Body of pancreas (tissue), 4 donors: ENCODE measurements around the gene SFTPB. TPM values are rescaled to one million over a fixed set of nuclear protein-coding genes. Genes with fewer than 3 reads are reported as not detected.

Experiments used
- ATAC-seq: fragments of 150-250 bp; one replicate; pipeline ENCODE4 v1.9.1; 2016
- DNase-seq, 4 donors: peaks; one replicate each; pipeline ENCODE4 v3.0.0-alpha.2; 2019
- H3K27ac ChIP-seq, 4 donors: fragments of 200-600 bp; sonication (generic); 1 replicate in 3 of 4; 2 replicates in 1 of 4; pipeline versions ENCODE4 v1.5.1 to v1.6.1; 2016 to 2019; ENCODE audit warnings: mild to moderate bottlenecking in 1 of 4, mixed read lengths in 1 of 4, moderate library complexity in 1 of 4
- H3K27me3 ChIP-seq, 2 donors: fragments of 200-600 bp; sonication (generic); one replicate each; pipeline ENCODE4 v1.6.0; 2016; ENCODE audit warnings: mild to moderate bottlenecking in 1 of 2
- H3K36me3 ChIP-seq, 2 donors: fragments of 200-600 bp; sonication (generic); replicated peaks in 1 of 2; 2 replicates each; pipeline ENCODE4 v1.5.1; 2016; ENCODE audit warnings: low read depth in 2 of 2; ENCODE audit not compliant: insufficient read depth in 1 of 2
- H3K4me1 ChIP-seq: fragments of 200-600 bp; sonication (generic); one replicate; pipeline ENCODE4 v1.6.0; 2016
- H3K4me3 ChIP-seq, 2 donors: fragments of 200-600 bp; sonication (generic); 1 replicate in 1 of 2; 2 replicates in 1 of 2; pipeline ENCODE4 v1.5.1; 2016 to 2019
- H3K9me3 ChIP-seq, 3 donors: fragments of 200-600 bp; sonication (generic); 1 replicate in 2 of 3; 2 replicates in 1 of 3; pipeline ENCODE4 v1.5.1; 2016
- POLR2A ChIP-seq, 3 donors: fragments of 450-650 bp; IDR thresholded peaks; one replicate each; pipeline ENCODE4 v1.6.1; 2016; ENCODE audit warnings: antibody characterized with exemption in 3 of 3, mild to moderate bottlenecking in 2 of 3
- WGBS, 2 donors: methylation state at CpG; one replicate each; pipeline ENCODE4 v1.1.5; 2017; 5-methylcytosine and 5-hydroxymethylcytosine counted together
- intact Hi-C: fragments of 100-400 bp; cut with DNase I; formaldehyde crosslinking; loops from one replicate; pipeline ENCODE4 v1.15.1; 2023
- total RNA-seq, 2 donors: library from RNA; depleted of rRNA; stranded (reverse); fragments of >200 nt; gene quantifications; one replicate each; pipeline ENCODE4 v1.1.0, GENCODE V29; 2016
- TF ChIP-seq, protein P1 (sequence below), 7 experiments: fragments of 450-650 bp in 4 of 7; fragments of 200-600 bp in 3 of 7; sonication (generic) in 3 of 7; IDR thresholded peaks; one replicate each; pipeline ENCODE4 v1.5.1; 2016 to 2019; ENCODE audit warnings: antibody characterized with exemption in 7 of 7

Gene SFTPB
- total RNA-seq, 2 donors from 2014 or later, result not detected

DNA sequence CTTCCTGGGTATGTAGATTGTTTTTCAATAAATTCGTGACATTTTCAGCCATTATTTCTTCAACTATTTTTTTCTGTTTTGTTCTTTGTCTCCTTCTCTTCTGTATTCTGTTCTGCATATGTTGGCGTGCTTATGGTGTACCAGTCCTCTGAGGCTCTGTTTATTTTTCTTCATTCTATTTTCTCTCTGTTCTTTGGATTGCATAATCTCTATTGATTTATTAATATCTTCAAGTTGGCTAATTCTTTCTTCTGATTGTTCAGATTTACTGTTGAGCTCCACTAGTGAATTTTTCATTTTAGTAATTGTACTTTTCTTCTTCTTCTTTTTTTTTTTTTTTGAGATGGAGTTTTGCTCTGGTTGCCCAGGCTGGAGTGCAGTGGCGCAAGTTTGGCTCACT lies 36.0 kb upstream of the SFTPB start:
- no peaks in the 10 kb centered on the region for H3K36me3 ChIP-seq
- peak overlapping the region in 1 of 4 donors; percentile 74 for H3K27ac ChIP-seq
- TF ChIP-seq POLR2A (IDR thresholded peaks at IDR 0.05), result no peak
- TF ChIP-seq, protein P1, sequence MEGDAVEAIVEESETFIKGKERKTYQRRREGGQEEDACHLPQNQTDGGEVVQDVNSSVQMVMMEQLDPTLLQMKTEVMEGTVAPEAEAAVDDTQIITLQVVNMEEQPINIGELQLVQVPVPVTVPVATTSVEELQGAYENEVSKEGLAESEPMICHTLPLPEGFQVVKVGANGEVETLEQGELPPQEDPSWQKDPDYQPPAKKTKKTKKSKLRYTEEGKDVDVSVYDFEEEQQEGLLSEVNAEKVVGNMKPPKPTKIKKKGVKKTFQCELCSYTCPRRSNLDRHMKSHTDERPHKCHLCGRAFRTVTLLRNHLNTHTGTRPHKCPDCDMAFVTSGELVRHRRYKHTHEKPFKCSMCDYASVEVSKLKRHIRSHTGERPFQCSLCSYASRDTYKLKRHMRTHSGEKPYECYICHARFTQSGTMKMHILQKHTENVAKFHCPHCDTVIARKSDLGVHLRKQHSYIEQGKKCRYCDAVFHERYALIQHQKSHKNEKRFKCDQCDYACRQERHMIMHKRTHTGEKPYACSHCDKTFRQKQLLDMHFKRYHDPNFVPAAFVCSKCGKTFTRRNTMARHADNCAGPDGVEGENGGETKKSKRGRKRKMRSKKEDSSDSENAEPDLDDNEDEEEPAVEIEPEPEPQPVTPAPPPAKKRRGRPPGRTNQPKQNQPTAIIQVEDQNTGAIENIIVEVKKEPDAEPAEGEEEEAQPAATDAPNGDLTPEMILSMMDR (IDR thresholded peaks at IDR 0.05), result no peak
- H3K4me1 ChIP-seq, result peaks cover 23% of the 10 kb centered on the region
- no peak overlapping the region for H3K4me3 ChIP-seq
- DNase-seq, result no peak
- no peaks in the 10 kb centered on the region for H3K9me3 ChIP-seq
- H3K27me3 ChIP-seq, result no peaks in the 10 kb centered on the region
- no peak for ATAC-seq
- intact Hi-C loops, result no loop called here
- 69 to 75% methylated on average over 3 of the region's 3 CpGs for WGBS, 2 donors

DNA sequence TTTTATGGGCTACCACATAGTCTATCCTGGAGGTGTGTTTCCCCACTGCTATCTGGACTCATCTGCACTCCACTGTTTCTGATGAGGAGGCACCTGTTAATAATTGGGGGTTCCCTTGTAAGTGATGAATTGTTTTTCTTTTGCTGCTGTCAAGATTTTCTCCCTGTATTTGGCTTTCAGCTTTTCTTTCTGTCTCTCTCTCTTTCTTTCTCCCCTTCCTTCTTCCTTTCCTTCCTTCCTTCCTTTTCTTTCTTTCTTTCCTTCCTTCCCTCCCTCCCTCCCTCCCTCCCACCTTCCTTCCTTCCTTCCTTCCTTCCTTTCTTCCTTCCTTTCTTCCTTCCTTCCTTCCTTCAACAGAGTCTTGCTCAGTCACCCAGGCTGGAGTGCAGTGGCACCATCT lies 35.3 kb upstream of the SFTPB start:
- no peak overlapping the region for H3K4me3 ChIP-seq
- H3K4me1 ChIP-seq, result peaks cover 23% of the 10 kb centered on the region
- H3K36me3 ChIP-seq, result no peaks in the 10 kb centered on the region
- H3K9me3 ChIP-seq, result no peaks in the 10 kb centered on the region
- intact Hi-C loops, result no loop called here
- ATAC-seq, result no peak
- DNase-seq, result no peak
- H3K27ac ChIP-seq, result peak overlapping the region in 1 of 4 donors; percentile 34
- TF ChIP-seq, protein P1 (IDR thresholded peaks at IDR 0.05), result no peak
- no peak for TF ChIP-seq POLR2A (IDR thresholded peaks at IDR 0.05)
- H3K27me3 ChIP-seq, result no peaks in the 10 kb centered on the region

DNA sequence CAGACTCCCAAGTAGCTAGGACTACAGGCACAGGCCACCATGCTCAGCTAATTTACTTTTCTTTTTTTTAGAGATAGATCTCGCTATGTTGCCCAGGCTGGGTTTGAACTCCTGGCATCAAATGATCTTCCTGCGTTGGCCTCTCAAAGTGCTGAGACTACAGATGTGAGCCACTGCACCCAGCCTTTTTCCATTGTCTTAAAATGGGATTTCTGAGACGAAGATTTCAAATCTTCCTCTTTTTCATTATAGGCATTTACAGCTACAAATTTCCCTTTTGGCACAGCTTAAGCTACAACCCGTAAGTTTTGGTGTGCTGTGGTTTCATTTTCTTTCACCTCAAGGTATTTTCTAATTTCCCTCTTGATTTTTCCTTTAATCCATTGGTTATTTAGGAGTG lies 34.8 kb upstream of the SFTPB start:
- intact Hi-C loops, result no loop called here
- ATAC-seq, result no peak
- no peaks in the 10 kb centered on the region for H3K27me3 ChIP-seq

DNA sequence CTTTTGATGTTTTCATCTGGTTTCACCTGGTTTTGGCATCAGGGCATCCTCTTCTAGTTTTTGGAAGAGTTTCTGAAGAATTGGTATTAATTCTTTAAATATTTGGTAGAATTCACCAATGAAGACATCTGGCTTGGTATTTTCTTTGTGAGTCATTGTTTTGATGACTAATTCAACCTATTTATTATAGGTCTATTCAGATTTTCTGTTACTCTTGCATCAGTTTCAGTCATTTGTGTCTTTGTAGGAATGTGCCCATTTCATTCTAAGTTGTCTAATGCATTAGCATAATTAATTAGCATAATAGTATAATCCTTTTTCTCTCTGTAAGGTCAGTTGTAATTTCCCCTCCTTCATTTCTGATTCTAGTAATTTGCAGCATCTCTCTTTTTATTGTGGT lies 34.2 kb upstream of the SFTPB start:
- H3K27ac ChIP-seq, result no peak overlapping the region
- ATAC-seq, result no peak
- no peaks in the 10 kb centered on the region for H3K36me3 ChIP-seq
- intact Hi-C loops, result no loop called here
- no peak for DNase-seq
- no peak overlapping the region for H3K4me3 ChIP-seq
- TF ChIP-seq, protein P1 (IDR thresholded peaks at IDR 0.05), result no peak
- no peak for TF ChIP-seq POLR2A (IDR thresholded peaks at IDR 0.05)
- H3K9me3 ChIP-seq, result no peaks in the 10 kb centered on the region
- peaks cover 17% of the 10 kb centered on the region for H3K4me1 ChIP-seq
- H3K27me3 ChIP-seq, result no peaks in the 10 kb centered on the region

More for the DNA sequence above, 34.8 kb upstream of the SFTPB start:
- Histone ChIP-seq H3K4me3 (no peak overlapping the region), H3K36me3 (no peaks in the 10 kb centered on the region), H3K9me3 (no peaks in the 10 kb centered on the region), H3K4me1 (peaks cover 23% of the 10 kb centered on the region), H3K27ac (peak overlapping the region in 1 of 4 donors; percentile 34)
- no peak for DNase-seq
- 66 to 73% methylated on average over 4 of the region's 4 CpGs for WGBS, 2 donors
- TF ChIP-seq POLR2A (IDR thresholded peaks at IDR 0.05), result no peak
- TF ChIP-seq, protein P1 (IDR thresholded peaks at IDR 0.05), result no peak

DNA sequence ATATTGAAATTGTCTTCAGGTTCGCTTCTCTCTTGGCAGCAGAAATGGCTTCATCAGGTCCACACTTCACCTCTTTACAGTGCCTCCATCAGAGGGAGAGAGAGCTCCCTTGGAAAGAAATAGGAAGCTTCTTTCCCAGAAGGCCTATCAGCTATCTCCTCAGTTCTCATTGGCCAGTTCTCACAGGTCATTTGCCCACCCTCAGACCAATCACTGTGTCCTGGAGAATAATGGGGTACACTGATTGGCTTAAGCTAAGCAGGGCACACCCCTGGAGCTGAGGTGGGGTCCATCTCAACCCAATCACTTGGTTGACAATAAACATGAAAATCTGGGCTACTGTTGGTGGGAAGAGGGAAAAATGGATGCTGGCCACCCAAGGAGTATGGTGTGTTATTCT lies 31.3 kb upstream of the SFTPB start:
- Histone ChIP-seq H3K4me1 (no peaks in the 10 kb centered on the region), H3K36me3 (no peaks in the 10 kb centered on the region), H3K4me3 (no peak overlapping the region), H3K27ac (no peak overlapping the region), H3K9me3 (no peaks in the 10 kb centered on the region), H3K27me3 (no peaks in the 10 kb centered on the region)
- DNase-seq (no peak), ATAC-seq (no peak)
- intact Hi-C loops, result no loop called here
- 94 to 100% methylated on average over 1 of the region's 1 CpG for WGBS, 2 donors
- no peak for TF ChIP-seq POLR2A (IDR thresholded peaks at IDR 0.05)
- TF ChIP-seq, protein P1 (IDR thresholded peaks at IDR 0.05), result no peak
